Mesothelial cell of epicardium (in vitro differentiated cells): ENCODE data around the gene MRNIP. TPM values are rescaled to one million over a fixed set of nuclear protein-coding genes. Genes with fewer than 3 reads are reported as not detected.

ENCODE experiments used
- DNase-seq, 2 experiments: peaks; one replicate each; pipeline ENCODE4 v3.0.0; 2021; ENCODE audit warnings: low spot score in 2 of 2; ENCODE audit not compliant: unreplicated experiment in 2 of 2
- H3K27ac Mint-ChIP-seq: 2 replicates; pipeline ENCODE4 v1.8.0; 2021; ENCODE audit warnings: mixed read lengths
- H3K27me3 Mint-ChIP-seq: 2 replicates; pipeline ENCODE4 v1.8.0; 2021; ENCODE audit warnings: low read depth, mixed read lengths
- H3K36me3 Mint-ChIP-seq: 2 replicates; pipeline ENCODE4 v1.8.0; 2021; ENCODE audit warnings: mixed read lengths
- H3K4me1 Mint-ChIP-seq: 2 replicates; pipeline ENCODE4 v1.8.0; 2021; ENCODE audit warnings: mixed read lengths
- H3K4me3 Mint-ChIP-seq: 2 replicates; pipeline ENCODE4 v1.8.0; 2021; ENCODE audit warnings: mild to moderate bottlenecking, moderate library complexity, mixed read lengths
- H3K9me3 Mint-ChIP-seq: 2 replicates; pipeline ENCODE4 v1.8.0; 2021; ENCODE audit warnings: mixed read lengths
- total RNA-seq: library from RNA; stranded (reverse); gene quantifications from 3 replicates; pipeline ENCODE4 v1.2.1, GENCODE V29; 2021
- TF ChIP-seq, protein P1 (sequence below): fragments of 200-600 bp; sonication (generic); IDR thresholded peaks from one replicate; pipeline ENCODE4 v1.5.0; 2021; ENCODE audit warnings: antibody characterized with exemption; ENCODE audit not compliant: unreplicated experiment

Gene MRNIP
- total RNA-seq, 1 donor from 2014 or later = 47.0 TPM

DNA sequence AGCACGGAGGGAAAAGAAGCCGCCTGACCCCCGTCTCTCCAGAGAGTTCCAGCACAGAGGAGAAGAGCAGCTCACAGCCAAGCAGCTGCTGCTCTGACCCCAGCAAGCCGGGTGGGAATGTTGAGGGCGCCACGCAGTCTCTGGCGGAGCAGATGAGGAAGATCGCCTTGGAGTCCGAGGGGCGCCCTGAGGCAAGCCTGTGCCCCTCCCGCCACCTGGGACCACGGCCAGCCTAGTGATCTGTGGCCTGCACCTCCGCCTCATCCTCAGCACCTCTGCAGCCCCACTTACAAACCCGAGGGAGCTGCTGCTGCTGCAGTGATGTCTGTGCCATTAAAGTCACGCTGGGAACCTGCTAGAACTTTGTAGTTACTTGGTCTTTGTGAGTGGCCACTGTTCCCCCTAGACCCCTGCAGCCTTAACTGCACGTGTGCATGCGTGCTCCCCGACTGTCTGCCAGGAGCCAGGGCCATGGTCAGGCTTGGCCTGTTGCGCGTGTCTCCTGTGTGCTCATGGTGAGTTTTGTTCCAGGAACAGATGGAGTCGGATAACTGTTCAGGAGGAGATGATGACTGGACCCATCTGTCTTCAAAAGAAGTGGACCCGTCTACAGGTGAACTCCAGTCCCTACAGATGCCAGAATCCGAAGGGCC is 25.4 kb downstream of the MRNIP start:
- H3K36me3 Mint-ChIP-seq = peaks cover 67% of the 10 kb centered on the region
- H3K4me1 Mint-ChIP-seq = no peaks in the 10 kb centered on the region
- TF ChIP-seq, protein P1, sequence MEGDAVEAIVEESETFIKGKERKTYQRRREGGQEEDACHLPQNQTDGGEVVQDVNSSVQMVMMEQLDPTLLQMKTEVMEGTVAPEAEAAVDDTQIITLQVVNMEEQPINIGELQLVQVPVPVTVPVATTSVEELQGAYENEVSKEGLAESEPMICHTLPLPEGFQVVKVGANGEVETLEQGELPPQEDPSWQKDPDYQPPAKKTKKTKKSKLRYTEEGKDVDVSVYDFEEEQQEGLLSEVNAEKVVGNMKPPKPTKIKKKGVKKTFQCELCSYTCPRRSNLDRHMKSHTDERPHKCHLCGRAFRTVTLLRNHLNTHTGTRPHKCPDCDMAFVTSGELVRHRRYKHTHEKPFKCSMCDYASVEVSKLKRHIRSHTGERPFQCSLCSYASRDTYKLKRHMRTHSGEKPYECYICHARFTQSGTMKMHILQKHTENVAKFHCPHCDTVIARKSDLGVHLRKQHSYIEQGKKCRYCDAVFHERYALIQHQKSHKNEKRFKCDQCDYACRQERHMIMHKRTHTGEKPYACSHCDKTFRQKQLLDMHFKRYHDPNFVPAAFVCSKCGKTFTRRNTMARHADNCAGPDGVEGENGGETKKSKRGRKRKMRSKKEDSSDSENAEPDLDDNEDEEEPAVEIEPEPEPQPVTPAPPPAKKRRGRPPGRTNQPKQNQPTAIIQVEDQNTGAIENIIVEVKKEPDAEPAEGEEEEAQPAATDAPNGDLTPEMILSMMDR = no peak
- DNase-seq = no peak
- H3K4me3 Mint-ChIP-seq = no peak overlapping the region
- H3K27me3 Mint-ChIP-seq = no peaks in the 10 kb centered on the region
- H3K9me3 Mint-ChIP-seq = peaks cover 16% of the 10 kb centered on the region
- no peak overlapping the region for H3K27ac Mint-ChIP-seq

DNA sequence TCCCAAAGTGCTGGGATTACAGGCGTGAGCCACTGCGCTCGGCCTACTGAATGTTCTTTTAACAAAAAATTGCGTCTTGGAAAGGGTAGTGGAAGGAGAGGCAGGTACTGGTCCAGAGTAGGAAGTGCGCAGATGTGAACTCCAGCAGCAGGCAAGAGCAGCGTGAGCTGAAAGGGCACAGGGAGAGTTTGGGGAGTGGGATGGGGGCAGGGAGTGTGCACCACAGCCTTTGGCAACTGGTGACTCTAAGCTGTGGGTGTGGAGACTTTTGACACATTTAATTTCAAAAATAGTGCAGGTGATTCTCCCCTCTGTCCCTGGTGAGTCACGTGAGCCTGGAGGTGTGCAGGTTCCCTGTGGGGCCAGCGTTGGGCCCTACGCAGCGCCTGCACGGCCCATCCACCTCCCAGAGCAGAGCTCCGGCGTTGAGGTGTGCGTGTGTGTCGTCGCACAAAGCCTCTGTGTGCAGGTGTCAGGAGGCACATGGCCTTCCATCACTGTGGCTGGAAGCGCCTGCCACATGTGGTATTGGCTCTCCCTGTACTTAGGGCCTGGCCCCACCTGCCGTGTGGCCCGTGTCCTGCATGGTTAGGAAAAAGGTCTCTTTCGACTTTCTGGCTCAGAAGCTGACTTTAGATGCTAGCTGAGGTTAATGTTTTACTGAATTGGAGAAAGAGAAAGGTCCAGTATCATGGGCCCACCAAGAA is 26.4 kb downstream of the MRNIP start:
- H3K9me3 Mint-ChIP-seq = peaks cover 16% of the 10 kb centered on the region
- TF ChIP-seq, protein P1 = no peak
- DNase-seq = no peak
- H3K36me3 Mint-ChIP-seq = peaks cover 74% of the 10 kb centered on the region
- H3K27ac Mint-ChIP-seq = no peak overlapping the region
- no peaks in the 10 kb centered on the region for H3K4me1 Mint-ChIP-seq
- H3K4me3 Mint-ChIP-seq = no peak overlapping the region
- H3K27me3 Mint-ChIP-seq = no peaks in the 10 kb centered on the region

DNA sequence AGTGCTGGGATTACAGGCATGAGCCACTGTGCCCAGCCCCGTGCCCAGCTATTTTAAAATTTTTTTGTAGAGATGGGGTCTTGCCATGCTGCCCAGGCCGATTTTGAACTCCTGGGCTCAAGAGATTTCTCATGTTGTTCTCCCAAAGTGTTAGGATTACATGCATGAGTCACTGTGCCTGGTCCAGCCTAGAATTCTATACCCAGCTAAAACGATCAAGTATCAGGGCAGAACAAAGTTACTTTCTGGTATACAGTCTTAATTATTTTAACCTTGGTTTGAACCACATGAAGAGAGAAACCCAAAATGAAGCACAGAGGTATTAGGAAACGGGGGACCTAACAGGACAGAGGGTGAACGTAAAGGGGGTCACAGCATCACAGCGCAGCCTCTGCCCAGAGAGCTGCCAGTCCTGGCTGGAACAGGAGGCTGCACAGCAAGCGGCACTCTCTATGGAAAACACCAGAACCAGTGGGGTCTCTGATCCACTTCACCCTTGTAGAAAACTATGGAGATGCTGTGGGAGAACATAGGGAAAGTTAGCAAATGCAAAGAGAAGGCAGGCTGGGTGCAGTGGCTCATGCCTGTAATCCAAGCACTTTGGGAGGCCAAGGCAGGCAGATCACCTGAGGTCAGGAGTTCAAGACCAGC is 27.7 kb downstream of the MRNIP start:
- TF ChIP-seq, protein P1 = no peak
- Mint-ChIP-seq H3K36me3 (peaks cover 66% of the 10 kb centered on the region), H3K4me3 (no peak overlapping the region), H3K27ac (no peak overlapping the region), H3K4me1 (no peaks in the 10 kb centered on the region), H3K9me3 (peaks cover 16% of the 10 kb centered on the region), H3K27me3 (no peaks in the 10 kb centered on the region)
- no peak for DNase-seq

DNA sequence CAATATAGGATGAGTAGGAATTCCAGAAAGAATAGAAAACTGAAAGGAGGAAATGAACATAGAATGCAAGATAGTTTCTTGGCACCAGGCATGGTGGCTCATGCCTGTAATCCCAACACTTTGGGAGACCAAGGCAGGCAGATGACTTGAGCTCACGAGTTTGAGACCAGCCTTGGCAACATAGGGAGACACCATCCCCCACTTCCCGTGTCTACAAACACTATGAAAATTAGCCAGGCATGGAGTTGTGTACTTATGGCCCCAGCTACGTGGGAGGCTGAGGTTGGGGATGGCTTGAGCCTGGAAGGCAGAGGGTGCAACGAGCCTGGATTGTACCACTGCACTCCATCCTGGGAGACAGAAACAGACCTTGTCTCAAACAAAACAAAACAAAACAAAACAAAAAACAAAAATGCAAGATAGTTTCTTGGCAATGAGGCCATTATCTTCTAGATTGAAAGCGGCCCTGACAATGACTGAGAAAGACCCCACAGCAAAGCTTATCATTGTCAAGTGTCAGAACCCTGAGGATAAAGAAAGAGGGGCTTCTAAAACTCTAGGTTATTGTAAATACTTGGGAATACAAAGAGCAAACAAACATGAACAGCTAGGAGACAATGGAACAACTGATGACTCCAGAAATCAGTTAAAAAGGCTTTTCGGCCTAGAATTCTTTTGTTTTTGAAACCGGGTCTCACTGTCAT is 28.7 kb downstream of the MRNIP start:
- Mint-ChIP-seq H3K27ac (no peak overlapping the region), H3K9me3 (peaks cover 16% of the 10 kb centered on the region), H3K36me3 (peaks cover 70% of the 10 kb centered on the region), H3K4me1 (no peaks in the 10 kb centered on the region), H3K4me3 (no peak overlapping the region), H3K27me3 (no peaks in the 10 kb centered on the region)
- TF ChIP-seq, protein P1 = no peak
- DNase-seq = no peak

DNA sequence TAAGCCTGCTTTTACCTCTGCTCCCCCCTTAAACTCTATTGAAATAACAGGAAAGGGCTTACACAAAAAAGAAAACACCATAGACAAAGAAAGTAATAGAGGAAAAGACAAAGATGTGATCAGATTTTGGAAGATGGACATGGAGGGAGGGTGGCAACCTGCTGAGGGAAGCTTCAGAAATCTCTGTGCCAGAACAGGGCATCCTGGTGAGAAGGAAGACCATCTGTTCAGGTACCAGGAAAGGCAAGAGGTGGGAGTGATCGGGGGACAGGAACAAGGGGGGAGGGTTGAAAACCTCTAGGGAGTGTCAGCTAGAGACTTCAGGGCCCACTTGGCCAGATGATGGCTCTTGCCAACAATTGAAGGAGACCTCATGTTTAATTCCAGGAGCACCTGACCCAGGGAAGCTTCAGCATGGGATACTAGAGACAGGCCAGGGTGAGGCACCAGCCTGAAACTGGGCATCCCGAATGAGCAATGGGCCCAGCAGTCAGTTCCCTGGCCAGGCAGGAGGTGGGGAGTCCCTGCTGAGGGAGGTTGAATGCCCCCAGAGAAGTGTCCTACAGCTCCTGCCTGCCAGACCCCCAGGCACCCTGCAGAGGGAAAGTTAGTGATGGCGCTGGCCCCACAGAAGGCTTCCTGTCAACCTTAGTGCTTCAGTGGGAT is 29.7 kb downstream of the MRNIP start:
- H3K9me3 Mint-ChIP-seq = peaks cover 16% of the 10 kb centered on the region
- H3K27me3 Mint-ChIP-seq = no peaks in the 10 kb centered on the region
- H3K4me3 Mint-ChIP-seq = no peak overlapping the region
- H3K4me1 Mint-ChIP-seq = no peaks in the 10 kb centered on the region
- no peak for DNase-seq
- TF ChIP-seq, protein P1 = no peak
- peaks cover 74% of the 10 kb centered on the region for H3K36me3 Mint-ChIP-seq
- H3K27ac Mint-ChIP-seq = no peak overlapping the region
